Endothelial cell of umbilical vein (primary cell): ENCODE measurements around the gene JDP2. TPM values are rescaled to one million over a fixed set of nuclear protein-coding genes. Genes with fewer than 3 reads are reported as not detected.

Source experiments
- BruUV-seq: library from RNA; stranded (reverse); fragments of 400-500 nt; replicated peaks from 2 replicates; lab custom pipeline; 2021; lab: Mats Ljungman, UMichigan
- CTCF ChIA-PET: fragments of 300-600, 350-600 bp; sonication (Branson Sonifier 250); formaldehyde crosslinking; loops from one replicate; lab custom pipeline; 2021; ENCODE audit warnings: antibody characterized with exemption, inconsistent platforms; lab: Charles Lee
- POLR2A ChIA-PET: fragments of 300-600, 350-600 bp; sonication (Branson Sonifier 250); formaldehyde crosslinking; loops from one replicate; lab custom pipeline; 2021; ENCODE audit warnings: antibody characterized with exemption, inconsistent platforms; lab: Charles Lee
- DNase-seq: peaks from one replicate; pipeline ENCODE4 v3.0.0-alpha.2; 2011; ENCODE audit warnings: low read depth, low spot score
- FAIRE-seq: peaks from 2 replicates; lab custom pipeline; 2011; peaks lifted over from hg19 to GRCh38; lab: Jason Lieb, UNC
- H2AFZ ChIP-seq: 2 replicates; pipeline ENCODE4 v1.6.0; 2012; ENCODE audit warnings: low read depth, low read length, control low read depth, inconsistent platforms
- H3K27ac ChIP-seq: 2 replicates; pipeline ENCODE4 v1.5.1; 2011; ENCODE audit warnings: low read depth, mild to moderate bottlenecking, control low read depth, low read length, moderate library complexity; ENCODE audit not compliant: insufficient read depth
- H3K27me3 ChIP-seq, 2 experiments: 2 replicates each; pipeline versions ENCODE4 v1.6.0 to v1.6.1; 2011; ENCODE audit warnings: low read length in 2 of 2, mixed read lengths in 1 of 2; ENCODE audit not compliant: control insufficient read depth in 2 of 2, insufficient read depth in 2 of 2
- H3K36me3 ChIP-seq, 2 experiments: 2 replicates in 1 of 2; 3 replicates in 1 of 2; pipeline ENCODE4 v1.5.1; 2011; ENCODE audit warnings: low read length in 2 of 2, mild to moderate bottlenecking in 1 of 2, moderate library complexity in 1 of 2; ENCODE audit not compliant: control insufficient read depth in 2 of 2, insufficient read depth in 2 of 2; ENCODE audit errors: extremely low read depth in 1 of 2
- H3K4me1 ChIP-seq: 3 replicates; pipeline ENCODE4 v1.5.1; 2011; ENCODE audit warnings: mild to moderate bottlenecking, low read length; ENCODE audit not compliant: control insufficient read depth, insufficient read depth; ENCODE audit errors: extremely low read depth
- H3K4me2 ChIP-seq: 2 replicates; pipeline ENCODE4 v1.6.1; 2011; ENCODE audit warnings: low read length, control low read depth, mixed read lengths; ENCODE audit not compliant: insufficient read depth
- H3K4me3 ChIP-seq, 3 experiments: fragments of 200-600 bp in 1 of 3; sonication (generic), shearing (Covaris generic) in 1 of 3; replicated peaks in 1 of 3; 2 replicates each; pipeline ENCODE4 v1.5.1; 2011 to 2016; ENCODE audit warnings: control low read depth in 3 of 3, low read length in 3 of 3, mild to moderate bottlenecking in 2 of 3, inconsistent platforms in 1 of 3, low read depth in 1 of 3, moderate library complexity in 1 of 3; ENCODE audit not compliant: insufficient read depth in 1 of 3
- H3K79me2 ChIP-seq: 2 replicates; pipeline ENCODE4 v1.6.0; 2012; ENCODE audit warnings: low read length, inconsistent platforms; ENCODE audit not compliant: control insufficient read depth, insufficient read depth
- H3K9ac ChIP-seq: replicated peaks from 2 replicates; pipeline ENCODE3; 2011; ENCODE audit warnings: low read length, control low read depth; ENCODE audit not compliant: insufficient read depth; ENCODE audit errors: extremely low read depth
- H3K9me1 ChIP-seq: replicated peaks from 3 replicates; pipeline ENCODE4 v1.6.0; 2011; ENCODE audit warnings: mild to moderate bottlenecking, low read length; ENCODE audit not compliant: control insufficient read depth, insufficient read depth; ENCODE audit errors: extremely low read depth
- H3K9me3 ChIP-seq: replicated peaks from 2 replicates; pipeline ENCODE4 v1.5.1; 2012; ENCODE audit warnings: low read length, inconsistent platforms; ENCODE audit not compliant: control insufficient read depth, insufficient read depth
- H4K20me1 ChIP-seq: replicated peaks from 2 replicates; pipeline ENCODE3; 2011; ENCODE audit warnings: mild to moderate bottlenecking, low read length; ENCODE audit not compliant: control insufficient read depth, insufficient read depth; ENCODE audit errors: extremely low read depth
- EZH2 ChIP-seq: IDR thresholded peaks from 2 replicates; pipeline ENCODE4 v1.6.1; 2012; ENCODE audit warnings: borderline replicate concordance, low read depth, mild to moderate bottlenecking, moderate library complexity, low read length, inconsistent platforms; ENCODE audit not compliant: severe bottlenecking
- FOS ChIP-seq: IDR thresholded peaks from 2 replicates; pipeline ENCODE4 v1.6.1; 2011; ENCODE audit warnings: mild to moderate bottlenecking, low read length, moderate library complexity, borderline replicate concordance; ENCODE audit not compliant: insufficient read depth
- GATA2 ChIP-seq: IDR thresholded peaks from 2 replicates; pipeline ENCODE4 v1.7.0; 2011; ENCODE audit warnings: low read depth, mild to moderate bottlenecking, moderate library complexity, mixed read lengths, low read length; ENCODE audit not compliant: insufficient read length, insufficient read depth
- JUN ChIP-seq: IDR thresholded peaks from 2 replicates; pipeline ENCODE4 v1.6.1; 2011; ENCODE audit warnings: borderline replicate concordance, low read depth; ENCODE audit not compliant: insufficient read length, insufficient read depth
- MYC ChIP-seq: IDR thresholded peaks from one replicate; pipeline ENCODE4 v1.6.1; 2011; ENCODE audit warnings: mild to moderate bottlenecking, low read depth, low read length
- POLR2A ChIP-seq: IDR thresholded peaks from 2 replicates; pipeline ENCODE4 v1.6.1; 2012; ENCODE audit warnings: low read depth, mild to moderate bottlenecking, control low read depth, low read length
- POLR2AphosphoS5 ChIP-seq: IDR thresholded peaks from 2 replicates; pipeline ENCODE4 v1.6.1; 2012; ENCODE audit warnings: low read depth, mild to moderate bottlenecking, control low read depth, low read length, moderate library complexity; ENCODE audit not compliant: insufficient read depth
- dilution Hi-C: fragments of 300-500 bp; cut with MboI; formaldehyde crosslinking; loops from one replicate; pipeline ENCODE4 v1.15.0; 2019; ENCODE audit warnings: low sequenced_read_pairs; ENCODE audit not compliant: extremely low pct_ligation_motif_present
- intact Hi-C: fragments of 100-400 bp; cut with micrococcal nuclease; formaldehyde crosslinking; loops from one replicate; pipeline ENCODE4 v1.10.0; 2022
- polyA plus RNA-seq, 4 experiments: library from polyadenylated mRNA; depleted of rRNA in 3 of 4; stranded (reverse) in 3 of 4; unstranded in 1 of 4; fragments of >200 nt; gene quantifications; 2 replicates each; pipeline versions ENCODE4 v1.2.1 to v1.2.3, GENCODE V29; 2011 to 2012; ENCODE audit warnings: missing spikeins in 1 of 4
- total RNA-seq: library from RNA; stranded (reverse); gene quantifications from 2 replicates; pipeline ENCODE4 v1.2.3, GENCODE V29; 2021
- TF ChIP-seq, protein P1 (sequence below): IDR thresholded peaks from 2 replicates; pipeline ENCODE4 v1.6.1; 2011; ENCODE audit not compliant: insufficient read depth, insufficient read length
- TF ChIP-seq, protein P2 (sequence below), 2 donors: IDR thresholded peaks; 1 replicate in 1 of 2; 2 replicates in 1 of 2; pipeline ENCODE4 v1.5.1; 2011; ENCODE audit warnings: low read length in 2 of 2, mild to moderate bottlenecking in 2 of 2, moderate library complexity in 2 of 2, control low read depth in 1 of 2, inconsistent platforms in 1 of 2, low read depth in 1 of 2; ENCODE audit not compliant: insufficient read depth in 1 of 2; ENCODE audit errors: extremely low read depth in 1 of 2

The JDP2 gene
- total and polyA plus RNA-seq, 2 donors (not counting 3 experiments of a cell fraction or from before 2014, with no cell fraction given) = 3.2 to 10.6 TPM

DNA sequence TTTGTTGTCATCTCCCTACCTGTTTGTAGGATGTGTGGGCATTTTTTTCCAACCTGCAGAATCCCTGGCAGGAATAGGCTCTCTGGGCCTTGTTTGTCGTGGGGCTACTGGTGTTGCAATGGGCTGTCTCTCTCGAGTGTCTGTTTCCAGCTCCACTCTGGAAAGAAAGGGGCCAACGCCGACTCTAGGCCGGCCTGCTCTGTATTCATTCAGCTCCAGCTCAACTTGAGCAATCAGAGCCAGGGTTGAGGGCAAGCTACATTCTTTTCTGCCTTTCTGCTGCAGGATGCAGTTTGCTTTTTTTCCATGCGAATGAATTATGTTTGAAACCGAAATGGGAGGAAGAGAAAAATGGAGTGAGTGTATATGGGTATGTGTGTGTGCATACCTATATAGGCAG lies 2.3 kb downstream of the JDP2 start:
- Histone ChIP-seq H3K4me1 (no peaks in the 10 kb centered on the region), H3K27ac (no peak overlapping the region), H3K4me3 (no peak overlapping the region), H3K9me1 (no peaks in the 10 kb centered on the region), H3K9me3 (no peaks in the 10 kb centered on the region), H4K20me1 (no peaks in the 10 kb centered on the region), H3K79me2 (no peaks in the 10 kb centered on the region), H3K36me3 (no peaks in the 10 kb centered on the region), H3K27me3 (peaks cover 1 to 15% of the 10 kb centered on the region in 2 experiments), H3K9ac (no peak overlapping the region), H3K4me2 (no peak overlapping the region), H2AFZ (no peak overlapping the region)
- TF ChIP-seq, protein P1, sequence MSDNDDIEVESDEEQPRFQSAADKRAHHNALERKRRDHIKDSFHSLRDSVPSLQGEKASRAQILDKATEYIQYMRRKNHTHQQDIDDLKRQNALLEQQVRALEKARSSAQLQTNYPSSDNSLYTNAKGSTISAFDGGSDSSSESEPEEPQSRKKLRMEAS = no peak
- no peak for TF ChIP-seq EZH2
- TF ChIP-seq, protein P2, sequence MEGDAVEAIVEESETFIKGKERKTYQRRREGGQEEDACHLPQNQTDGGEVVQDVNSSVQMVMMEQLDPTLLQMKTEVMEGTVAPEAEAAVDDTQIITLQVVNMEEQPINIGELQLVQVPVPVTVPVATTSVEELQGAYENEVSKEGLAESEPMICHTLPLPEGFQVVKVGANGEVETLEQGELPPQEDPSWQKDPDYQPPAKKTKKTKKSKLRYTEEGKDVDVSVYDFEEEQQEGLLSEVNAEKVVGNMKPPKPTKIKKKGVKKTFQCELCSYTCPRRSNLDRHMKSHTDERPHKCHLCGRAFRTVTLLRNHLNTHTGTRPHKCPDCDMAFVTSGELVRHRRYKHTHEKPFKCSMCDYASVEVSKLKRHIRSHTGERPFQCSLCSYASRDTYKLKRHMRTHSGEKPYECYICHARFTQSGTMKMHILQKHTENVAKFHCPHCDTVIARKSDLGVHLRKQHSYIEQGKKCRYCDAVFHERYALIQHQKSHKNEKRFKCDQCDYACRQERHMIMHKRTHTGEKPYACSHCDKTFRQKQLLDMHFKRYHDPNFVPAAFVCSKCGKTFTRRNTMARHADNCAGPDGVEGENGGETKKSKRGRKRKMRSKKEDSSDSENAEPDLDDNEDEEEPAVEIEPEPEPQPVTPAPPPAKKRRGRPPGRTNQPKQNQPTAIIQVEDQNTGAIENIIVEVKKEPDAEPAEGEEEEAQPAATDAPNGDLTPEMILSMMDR (IDR thresholded peaks at IDR 0.05; ENCODE audit: extremely low read depth in 1 of 2, insufficient read depth in 1 of 2, low read depth in 1 of 2, low read length in 2 of 2) = no peak
- no peak for TF ChIP-seq POLR2AphosphoS5
- no peak for TF ChIP-seq JUN
- no peak for TF ChIP-seq GATA2
- no peak for TF ChIP-seq POLR2A
- TF ChIP-seq FOS = no peak
- no peak for TF ChIP-seq MYC
- dilution Hi-C loops (no loop called here), intact Hi-C loops (loop anchor here (1.0 kb wide), 1 partner anchor 131 kb away; no protein-coding TSS in a partner anchor)
- ChIA-PET POLR2A (no interaction called here), CTCF (interaction anchor here (1.2 to 1.4 kb wide), 4 partner anchors 9 to 131 kb away, joined by 3 to 5 read pairs (median 3); no protein-coding TSS in a partner anchor)
- DNase-seq (no peak), FAIRE-seq (no peak)
- no TSS peak for BruUV-seq
